Mammary epithelial cell (primary cell): ENCODE measurements around the gene HSD17B12.

ENCODE experiments used
- CTCF ChIP-seq, 2 donors: IDR thresholded peaks in 1 of 2; conservative IDR thresholded peaks in 1 of 2; 2 replicates each; pipeline ENCODE4 v1.5.1; 2011 to 2012; ENCODE audit warnings: inconsistent platforms in 2 of 2, low read length in 2 of 2, mild to moderate bottlenecking in 2 of 2, control low read depth in 1 of 2, low read depth in 1 of 2; ENCODE audit not compliant: insufficient read depth in 1 of 2; ENCODE audit errors: extremely low read depth in 1 of 2
- EZH2 ChIP-seq: IDR thresholded peaks from 2 replicates; pipeline ENCODE4 v1.6.1; 2012; ENCODE audit warnings: low read length, inconsistent platforms, borderline replicate concordance

GRCh38 chr11:43797337-43797736, 116.8 kb downstream of the HSD17B12 start:
- TF ChIP-seq CTCF (conservative IDR thresholded peaks at IDR 0.05 in 1 of 2, IDR thresholded peaks at IDR 0.05 in 1 of 2; ENCODE audit: extremely low read depth in 1 of 2, insufficient read depth in 1 of 2, low read depth in 1 of 2, low read length in 2 of 2): no peak
- no peak for TF ChIP-seq EZH2
